K562 (cell line): ENCODE measurements around the gene KMT2D. TPM values are rescaled to one million over a fixed set of nuclear protein-coding genes. Genes with fewer than 3 reads are reported as not detected.
A peak's percentile ranks its signal among the peaks of the same experiment; 100 is the strongest.

Experiments
- ATF1 ChIP-seq, 2 experiments: fragments of 450-650 bp in 1 of 2; IDR thresholded peaks; 2 replicates each; pipeline ENCODE4 v1.6.1; 2016; ENCODE audit warnings: missing compliant biosample characterization in 1 of 2, missing genetic modification characterization in 1 of 2
- BRD4 ChIP-seq: fragments of 200-600 bp; sonication (generic); IDR thresholded peaks from 2 replicates; pipeline ENCODE4 v1.6.1; 2017; ENCODE audit warnings: inconsistent platforms
- CBX8 ChIP-seq: fragments of 200-600 bp; sonication (generic); IDR thresholded peaks from 2 replicates; pipeline ENCODE4 v1.6.1; 2012; ENCODE audit warnings: borderline replicate concordance, mixed run types, low read depth, mild to moderate bottlenecking, moderate library complexity, mixed read lengths, low read length, control low read depth, inconsistent platforms; ENCODE audit not compliant: poor library complexity, severe bottlenecking; ENCODE audit errors: extremely low read depth
- CC2D1A ChIP-seq: fragments of 450-650 bp; IDR thresholded peaks from 2 replicates; pipeline ENCODE4 v1.6.1; 2017; ENCODE audit warnings: mild to moderate bottlenecking
- JUN ChIP-seq, 2 experiments: sonication (generic) in 1 of 2; formaldehyde crosslinking in 1 of 2; IDR thresholded peaks; 2 replicates each; pipeline versions ENCODE4 v1.6.1 to v1.8.0; 2012 to 2022; ENCODE audit warnings: borderline replicate concordance in 2 of 2, mild to moderate bottlenecking in 2 of 2, improper control_type of control experiment in 1 of 2, low read depth in 1 of 2, low read length in 1 of 2, missing genetic modification reagents in 1 of 2
- NR2F6 ChIP-seq: fragments of 450-650 bp; formaldehyde crosslinking; IDR thresholded peaks from 2 replicates; pipeline ENCODE4 v1.4.0; 2020; ENCODE audit warnings: mild to moderate bottlenecking
- PHF21A ChIP-seq: fragments of 450-650 bp; IDR thresholded peaks from 2 replicates; pipeline ENCODE4 v1.6.1; 2017; ENCODE audit warnings: low read depth, borderline replicate concordance
- PRMT5 ChIP-seq: sonication (generic); formaldehyde crosslinking; IDR thresholded peaks from 2 replicates; pipeline ENCODE4 v1.5.0; 2020; ENCODE audit warnings: missing genetic modification reagents
- PRPF4 ChIP-seq: fragments of 200-400 bp; formaldehyde crosslinking; IDR thresholded peaks from one replicate; pipeline ENCODE4 v1.6.1; 2017; ENCODE audit warnings: low read length, low read depth, mild to moderate bottlenecking; ENCODE audit not compliant: insufficient read depth, poor library complexity, severe bottlenecking
- PTBP1 ChIP-seq: fragments of 200-400 bp; formaldehyde crosslinking; IDR thresholded peaks from 2 replicates; pipeline ENCODE4 v1.6.1; 2017; ENCODE audit warnings: low read depth, low read length
- RHOXF2B ChIP-seq: fragments of 250-450 bp; sonication (Bioruptor Pico); conservative IDR thresholded peaks from 2 replicates; pipeline ENCODE4 v1.5.1; 2021
- SAFB ChIP-seq: fragments of 200-400 bp; formaldehyde crosslinking; IDR thresholded peaks from 2 replicates; pipeline ENCODE4 v1.6.1; 2017; ENCODE audit warnings: low read depth, low read length, borderline replicate concordance
- SRSF1 ChIP-seq: fragments of 200-400 bp; formaldehyde crosslinking; IDR thresholded peaks from 2 replicates; pipeline ENCODE4 v1.6.1; 2017; ENCODE audit warnings: mild to moderate bottlenecking, low read depth, low read length, moderate library complexity
- SUPT5H ChIP-seq: fragments of 450-650 bp; IDR thresholded peaks from 2 replicates; pipeline ENCODE4 v1.6.1; 2016
- ZNF589 ChIP-seq: fragments of 200-800 bp; sonication (Bioruptor generic); IDR thresholded peaks from 2 replicates; pipeline ENCODE4 v1.6.1; 2016; ENCODE audit warnings: low read depth, missing genetic modification characterization, missing compliant biosample characterization
- polyA plus RNA-seq, 8 experiments: library from polyadenylated mRNA; depleted of rRNA in 4 of 8; stranded (reverse) in 5 of 8; unstranded in 3 of 8; fragments of >200 nt; fragmentation: Nextera tagmentation in 2 of 8; fragmentation: Illumina TruSeq in 1 of 8; extraction: Ambion mirVana in 2 of 8; extraction: Trizol in 1 of 8; gene quantifications; 2 replicates each; pipeline versions ENCODE4 v1.2.1 to v1.2.3, GENCODE V29; 2011 to 2014; ENCODE audit warnings: inconsistent platforms in 1 of 8, missing spikeins in 1 of 8
- total RNA-seq, 7 experiments: library from RNA; depleted of rRNA in 6 of 7; stranded (reverse); fragments of >200 nt in 6 of 7; fragmentation: Illumina TruSeq in 2 of 7; extraction: Trizol in 2 of 7; gene quantifications; 2 replicates each; pipeline versions ENCODE4 v1.2.1 to v1.2.3, GENCODE V29; 2011 to 2021; ENCODE audit warnings: low replicate concordance in 1 of 7
- TF ChIP-seq, protein P1 (sequence below): fragments of 450-650 bp; IDR thresholded peaks from 2 replicates; pipeline ENCODE4 v1.6.1; 2018; ENCODE audit not compliant: partially characterized antibody
- TF ChIP-seq, protein P2 (sequence below): sonication (generic); formaldehyde crosslinking; IDR thresholded peaks from 2 replicates; pipeline ENCODE4 v1.8.0; 2022; ENCODE audit warnings: mild to moderate bottlenecking, missing genetic modification reagents, borderline replicate concordance
- TF ChIP-seq, protein P3 (sequence below): fragments of 450-650 bp; IDR thresholded peaks from 2 replicates; pipeline ENCODE4 v1.6.1; 2016; ENCODE audit warnings: antibody characterized with exemption
- TF ChIP-seq, protein P4 (sequence below): sonication (generic); formaldehyde crosslinking; IDR thresholded peaks from 2 replicates; pipeline ENCODE4 v1.5.0; 2020; ENCODE audit warnings: missing genetic modification reagents
- TF ChIP-seq, protein P5 (sequence below), 2 experiments: fragments of 450-650 bp in 1 of 2; sonication (generic) in 1 of 2; formaldehyde crosslinking; conservative IDR thresholded peaks; 2 replicates each; pipeline versions ENCODE4 v1.4.0 to v1.8.1; 2020 to 2022; ENCODE audit warnings: mild to moderate bottlenecking in 1 of 2, missing genetic modification reagents in 1 of 2

Gene KMT2D
- total and polyA plus RNA-seq, 9 of the 15 experiments (the other 6 are each of a cell fraction or from before 2014, with no cell fraction given): 0.22 to 93.7 (median 13.7) TPM

DNA sequence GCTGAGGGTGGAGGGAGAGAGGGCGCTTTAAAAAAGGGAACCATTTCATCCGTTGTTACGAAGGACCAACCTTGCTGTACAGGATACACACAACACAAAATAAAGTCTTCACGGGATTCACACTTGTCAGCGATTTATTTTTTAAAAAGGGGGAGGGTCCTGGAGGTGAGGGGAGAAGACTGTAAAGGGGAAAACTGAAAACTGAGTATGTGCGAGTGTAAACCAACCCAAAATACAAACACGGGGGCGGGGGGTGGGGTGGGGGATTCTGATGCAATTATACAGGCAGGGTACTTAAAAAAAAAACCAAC is 41.5 kb downstream of the KMT2D start (continued):
- TF ChIP-seq, protein P1, sequence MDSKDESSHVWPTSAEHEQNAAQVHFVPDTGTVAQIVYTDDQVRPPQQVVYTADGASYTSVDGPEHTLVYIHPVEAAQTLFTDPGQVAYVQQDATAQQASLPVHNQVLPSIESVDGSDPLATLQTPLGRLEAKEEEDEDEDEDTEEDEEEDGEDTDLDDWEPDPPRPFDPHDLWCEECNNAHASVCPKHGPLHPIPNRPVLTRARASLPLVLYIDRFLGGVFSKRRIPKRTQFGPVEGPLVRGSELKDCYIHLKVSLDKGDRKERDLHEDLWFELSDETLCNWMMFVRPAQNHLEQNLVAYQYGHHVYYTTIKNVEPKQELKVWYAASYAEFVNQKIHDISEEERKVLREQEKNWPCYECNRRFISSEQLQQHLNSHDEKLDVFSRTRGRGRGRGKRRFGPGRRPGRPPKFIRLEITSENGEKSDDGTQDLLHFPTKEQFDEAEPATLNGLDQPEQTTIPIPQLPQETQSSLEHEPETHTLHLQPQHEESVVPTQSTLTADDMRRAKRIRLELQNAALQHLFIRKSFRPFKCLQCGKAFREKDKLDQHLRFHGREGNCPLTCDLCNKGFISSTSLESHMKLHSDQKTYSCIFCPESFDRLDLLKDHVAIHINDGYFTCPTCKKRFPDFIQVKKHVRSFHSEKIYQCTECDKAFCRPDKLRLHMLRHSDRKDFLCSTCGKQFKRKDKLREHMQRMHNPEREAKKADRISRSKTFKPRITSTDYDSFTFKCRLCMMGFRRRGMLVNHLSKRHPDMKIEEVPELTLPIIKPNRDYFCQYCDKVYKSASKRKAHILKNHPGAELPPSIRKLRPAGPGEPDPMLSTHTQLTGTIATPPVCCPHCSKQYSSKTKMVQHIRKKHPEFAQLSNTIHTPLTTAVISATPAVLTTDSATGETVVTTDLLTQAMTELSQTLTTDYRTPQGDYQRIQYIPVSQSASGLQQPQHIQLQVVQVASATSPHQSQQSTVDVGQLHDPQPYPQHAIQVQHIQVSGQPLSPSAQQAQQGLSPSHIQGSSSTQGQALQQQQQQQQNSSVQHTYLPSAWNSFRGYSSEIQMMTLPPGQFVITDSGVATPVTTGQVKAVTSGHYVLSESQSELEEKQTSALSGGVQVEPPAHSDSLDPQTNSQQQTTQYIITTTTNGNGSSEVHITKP: peak; percentile 3
- TF ChIP-seq CBX8 (no peak), SAFB (no peak), CC2D1A (no peak), PRPF4 (no peak), BRD4 (no peak), PRMT5 (CRISPR knock-in tag) (no peak), PTBP1 (no peak), ATF1 (CRISPR knock-in tag; IDR thresholded peaks at IDR 0.05) (no peak), ATF1 (tag; IDR thresholded peaks at IDR 0.05) (no peak), NR2F6 (CRISPR knock-in tag) (no peak), RHOXF2B (no peak), SRSF1 (no peak), JUN (IDR thresholded peaks at IDR 0.05; ENCODE audit: borderline replicate concordance, low read depth, low read length) (no peak), JUN (CRISPR knock-in tag; IDR thresholded peaks at IDR 0.05; ENCODE audit: borderline replicate concordance) (no peak), ZNF589 (peak; percentile 24), PHF21A (no peak), SUPT5H (no peak)
- TF ChIP-seq, protein P2, sequence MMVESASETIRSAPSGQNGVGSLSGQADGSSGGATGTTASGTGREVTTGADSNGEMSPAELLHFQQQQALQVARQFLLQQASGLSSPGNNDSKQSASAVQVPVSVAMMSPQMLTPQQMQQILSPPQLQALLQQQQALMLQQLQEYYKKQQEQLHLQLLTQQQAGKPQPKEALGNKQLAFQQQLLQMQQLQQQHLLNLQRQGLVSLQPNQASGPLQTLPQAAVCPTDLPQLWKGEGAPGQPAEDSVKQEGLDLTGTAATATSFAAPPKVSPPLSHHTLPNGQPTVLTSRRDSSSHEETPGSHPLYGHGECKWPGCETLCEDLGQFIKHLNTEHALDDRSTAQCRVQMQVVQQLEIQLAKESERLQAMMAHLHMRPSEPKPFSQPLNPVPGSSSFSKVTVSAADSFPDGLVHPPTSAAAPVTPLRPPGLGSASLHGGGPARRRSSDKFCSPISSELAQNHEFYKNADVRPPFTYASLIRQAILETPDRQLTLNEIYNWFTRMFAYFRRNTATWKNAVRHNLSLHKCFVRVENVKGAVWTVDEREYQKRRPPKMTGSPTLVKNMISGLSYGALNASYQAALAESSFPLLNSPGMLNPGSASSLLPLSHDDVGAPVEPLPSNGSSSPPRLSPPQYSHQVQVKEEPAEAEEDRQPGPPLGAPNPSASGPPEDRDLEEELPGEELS: no peak
- TF ChIP-seq, protein P3, sequence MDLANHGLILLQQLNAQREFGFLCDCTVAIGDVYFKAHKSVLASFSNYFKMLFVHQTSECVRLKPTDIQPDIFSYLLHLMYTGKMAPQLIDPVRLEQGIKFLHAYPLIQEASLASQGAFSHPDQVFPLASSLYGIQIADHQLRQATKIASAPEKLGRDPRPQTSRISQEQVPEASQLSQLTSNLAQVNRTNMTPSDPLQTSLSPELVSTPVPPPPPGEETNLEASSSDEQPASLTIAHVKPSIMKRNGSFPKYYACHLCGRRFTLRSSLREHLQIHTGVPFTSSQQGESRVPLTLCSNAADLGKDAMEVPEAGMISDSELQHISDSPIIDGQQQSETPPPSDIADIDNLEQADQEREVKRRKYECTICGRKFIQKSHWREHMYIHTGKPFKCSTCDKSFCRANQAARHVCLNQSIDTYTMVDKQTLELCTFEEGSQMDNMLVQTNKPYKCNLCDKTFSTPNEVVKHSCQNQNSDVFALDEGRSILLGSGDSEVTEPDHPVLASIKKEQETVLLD: no peak
- TF ChIP-seq, protein P4, sequence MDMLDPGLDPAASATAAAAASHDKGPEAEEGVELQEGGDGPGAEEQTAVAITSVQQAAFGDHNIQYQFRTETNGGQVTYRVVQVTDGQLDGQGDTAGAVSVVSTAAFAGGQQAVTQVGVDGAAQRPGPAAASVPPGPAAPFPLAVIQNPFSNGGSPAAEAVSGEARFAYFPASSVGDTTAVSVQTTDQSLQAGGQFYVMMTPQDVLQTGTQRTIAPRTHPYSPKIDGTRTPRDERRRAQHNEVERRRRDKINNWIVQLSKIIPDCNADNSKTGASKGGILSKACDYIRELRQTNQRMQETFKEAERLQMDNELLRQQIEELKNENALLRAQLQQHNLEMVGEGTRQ (CRISPR knock-in tag): no peak
- TF ChIP-seq, protein P5, sequence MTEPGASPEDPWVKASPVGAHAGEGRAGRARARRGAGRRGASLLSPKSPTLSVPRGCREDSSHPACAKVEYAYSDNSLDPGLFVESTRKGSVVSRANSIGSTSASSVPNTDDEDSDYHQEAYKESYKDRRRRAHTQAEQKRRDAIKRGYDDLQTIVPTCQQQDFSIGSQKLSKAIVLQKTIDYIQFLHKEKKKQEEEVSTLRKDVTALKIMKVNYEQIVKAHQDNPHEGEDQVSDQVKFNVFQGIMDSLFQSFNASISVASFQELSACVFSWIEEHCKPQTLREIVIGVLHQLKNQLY (CRISPR knock-in tag; conservative IDR thresholded peaks at IDR 0.05): no peak
